ENCODE results near the gene SSPN. TPM values are rescaled to one million over a fixed set of nuclear protein-coding genes. Genes with fewer than 3 reads are reported as not detected.

SSPN gene
- total RNA-seq, 2 experiments from 2014 or later, result not detected

DNA sequence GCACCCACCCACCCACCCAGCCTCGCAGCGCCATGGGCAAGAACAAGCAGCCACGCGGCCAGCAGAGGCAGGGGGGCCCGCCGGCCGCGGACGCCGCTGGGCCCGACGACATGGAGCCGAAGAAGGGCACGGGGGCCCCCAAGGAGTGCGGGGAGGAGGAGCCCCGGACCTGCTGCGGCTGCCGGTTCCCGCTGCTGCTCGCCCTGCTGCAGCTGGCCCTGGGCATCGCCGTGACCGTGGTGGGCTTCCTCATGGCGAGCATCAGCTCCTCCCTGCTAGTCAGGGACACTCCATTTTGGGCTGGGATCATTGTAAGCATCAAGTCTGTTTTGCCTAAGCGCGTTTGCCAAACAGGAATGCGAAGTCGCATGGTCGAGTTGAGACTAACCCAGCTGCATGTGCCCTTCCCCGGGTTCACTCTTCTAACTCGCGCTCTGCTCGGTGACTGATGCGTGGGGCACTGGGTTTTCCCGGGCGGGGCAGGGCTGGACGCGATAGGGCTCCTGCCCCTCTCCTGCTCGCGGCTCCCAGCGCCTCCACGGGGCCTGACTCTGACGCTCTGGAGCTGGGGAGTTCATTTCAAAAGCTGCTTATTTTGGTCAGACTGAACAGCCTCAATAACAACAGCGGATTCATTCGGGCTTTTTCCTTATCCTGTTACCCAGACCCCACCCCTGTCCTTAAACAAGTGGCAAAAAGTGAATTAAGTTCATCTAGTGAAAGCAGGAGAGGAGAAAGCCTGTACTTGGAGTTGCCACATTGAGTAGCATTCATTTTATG, 458 bp downstream of the SSPN start:
- Mint-ChIP-seq H3K4me1 (peaks cover 10% of the 10 kb centered on the region), H3K9me3 (no peaks in the 10 kb centered on the region), H3K27ac (no peak overlapping the region), H3K36me3 (ENCODE audit: low read depth) (no peaks in the 10 kb centered on the region), H3K27me3 (peaks cover 62% of the 10 kb centered on the region), H3K4me3 (peak overlapping the region; percentile 68)
- ChIA-PET POLR2A (no interaction called here), CTCF (no interaction called here)
- DNase-seq, result no peak

DNA sequence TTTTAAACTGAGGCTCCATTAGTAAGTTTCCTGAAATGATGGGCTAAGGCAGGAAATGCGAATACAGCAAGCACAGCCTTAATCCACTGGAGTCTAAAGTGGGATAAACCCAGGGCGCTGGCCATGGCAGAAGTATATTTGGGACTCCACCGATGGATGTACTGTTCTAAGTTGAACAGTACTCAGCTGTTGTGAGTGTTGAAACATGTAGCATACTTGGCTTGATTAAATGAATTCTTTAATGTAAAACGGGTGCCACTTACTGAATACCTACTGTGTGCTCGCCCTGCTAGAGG, 996 bp downstream of the SSPN start:
- Mint-ChIP-seq H3K36me3 (ENCODE audit: low read depth) (no peaks in the 10 kb centered on the region), H3K27me3 (peaks cover 60% of the 10 kb centered on the region), H3K4me3 (no peak overlapping the region), H3K9me3 (no peaks in the 10 kb centered on the region), H3K4me1 (peaks cover 10% of the 10 kb centered on the region), H3K27ac (no peak overlapping the region)
- DNase-seq, result no peak
- POLR2A ChIA-PET, result no interaction called here
- CTCF ChIA-PET, result no interaction called here

- Mint-ChIP-seq H3K36me3 (ENCODE audit: low read depth) (no peaks in the 10 kb centered on the region), H3K9me3 (no peaks in the 10 kb centered on the region), H3K4me3 (no peak overlapping the region), H3K4me1 (peaks cover 10% of the 10 kb centered on the region), H3K27me3 (peaks cover 54% of the 10 kb centered on the region), H3K27ac (no peak overlapping the region)
- POLR2A ChIA-PET, result no interaction called here
- DNase-seq, result no peak
- CTCF ChIA-PET, result no interaction called here
Measured at GRCh38 chr12:26197832-26198231, 2.5 kb downstream of the SSPN start.

DNA sequence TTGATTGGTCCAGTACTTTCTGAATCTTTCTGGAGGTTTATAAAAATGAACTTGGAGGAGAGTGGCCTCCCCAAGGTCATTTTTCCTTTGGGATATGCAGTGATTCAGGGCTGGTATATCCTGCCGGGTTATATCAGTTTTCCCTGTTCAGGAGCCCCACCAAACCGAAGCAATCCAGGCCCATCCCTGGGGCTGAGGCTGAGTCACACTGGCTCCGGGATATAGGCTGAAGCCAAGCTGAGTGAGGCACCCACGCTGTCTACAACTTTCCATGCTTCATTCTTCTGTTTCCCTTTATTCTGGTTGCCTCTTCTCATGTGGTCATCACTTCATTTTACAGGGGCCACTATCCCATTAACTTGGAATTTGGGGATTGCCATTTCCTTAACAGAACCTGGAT, 3.4 kb downstream of the SSPN start:
- no peaks in the 10 kb centered on the region for H3K36me3 Mint-ChIP-seq (ENCODE audit: low read depth)
- DNase-seq, result no peak
- H3K27ac Mint-ChIP-seq, result no peak overlapping the region
- peaks cover 50% of the 10 kb centered on the region for H3K27me3 Mint-ChIP-seq
- no peak overlapping the region for H3K4me3 Mint-ChIP-seq
- ChIA-PET POLR2A (no interaction called here), CTCF (no interaction called here)
- H3K9me3 Mint-ChIP-seq, result no peaks in the 10 kb centered on the region
- peaks cover 10% of the 10 kb centered on the region for H3K4me1 Mint-ChIP-seq

GRCh38 chr12:26203167-26203780, 7.9 kb downstream of the SSPN start:
- Mint-ChIP-seq H3K4me3 (no peak overlapping the region), H3K27me3 (peaks cover 15% of the 10 kb centered on the region), H3K27ac (no peak overlapping the region), H3K9me3 (no peaks in the 10 kb centered on the region), H3K36me3 (ENCODE audit: low read depth) (no peaks in the 10 kb centered on the region), H3K4me1 (no peaks in the 10 kb centered on the region)
- DNase-seq, result no peak
- CTCF ChIA-PET, result no interaction called here
- POLR2A ChIA-PET, result no interaction called here

GRCh38 chr12:26204612-26205289, 9.4 kb downstream of the SSPN start:
- CTCF ChIA-PET, result no interaction called here

GRCh38 chr12:26205298-26205697, 9.9 kb downstream of the SSPN start:
- no peaks in the 10 kb centered on the region for H3K36me3 Mint-ChIP-seq (ENCODE audit: low read depth)
- no peaks in the 10 kb centered on the region for H3K4me1 Mint-ChIP-seq
- POLR2A ChIA-PET, result no interaction called here
- no peaks in the 10 kb centered on the region for H3K9me3 Mint-ChIP-seq
- CTCF ChIA-PET, result no interaction called here
- no peak for DNase-seq
- H3K27ac Mint-ChIP-seq, result no peak overlapping the region
- H3K4me3 Mint-ChIP-seq, result no peak overlapping the region
- H3K27me3 Mint-ChIP-seq, result peaks cover 19% of the 10 kb centered on the region

More at GRCh38 chr12:26204612-26205289, 9.4 kb downstream of the SSPN start:
- Mint-ChIP-seq H3K9me3 (no peaks in the 10 kb centered on the region), H3K36me3 (ENCODE audit: low read depth) (no peaks in the 10 kb centered on the region), H3K4me3 (no peak overlapping the region), H3K4me1 (no peaks in the 10 kb centered on the region), H3K27ac (no peak overlapping the region), H3K27me3 (peaks cover 16% of the 10 kb centered on the region)
- POLR2A ChIA-PET, result no interaction called here
- DNase-seq, result no peak

DNA sequence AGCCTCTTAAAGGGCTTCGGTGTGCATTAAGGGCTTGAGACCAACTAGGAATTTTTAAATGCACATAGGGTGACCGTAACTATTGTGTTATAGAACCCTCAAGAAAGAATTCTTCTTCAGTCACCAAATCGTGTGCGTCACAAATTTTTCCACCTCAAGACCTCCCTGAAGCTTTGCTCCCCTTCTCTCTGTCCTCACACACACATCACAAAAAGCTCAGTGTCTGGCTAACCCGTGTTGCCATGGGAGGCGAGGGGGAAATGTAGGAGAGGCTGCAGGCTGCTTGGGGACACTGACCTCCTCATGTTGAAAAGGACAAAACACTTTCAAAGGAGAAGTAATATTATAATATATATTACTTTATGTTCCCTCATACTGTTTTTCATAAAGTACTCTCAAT, 10.6 kb downstream of the SSPN start:
- H3K27me3 Mint-ChIP-seq, result peaks cover 19% of the 10 kb centered on the region
- CTCF ChIA-PET, result no interaction called here
- no peaks in the 10 kb centered on the region for H3K36me3 Mint-ChIP-seq (ENCODE audit: low read depth)
- no peak overlapping the region for H3K27ac Mint-ChIP-seq
- H3K4me1 Mint-ChIP-seq, result no peaks in the 10 kb centered on the region
- H3K4me3 Mint-ChIP-seq, result no peak overlapping the region
- DNase-seq, result no peak
- H3K9me3 Mint-ChIP-seq, result no peaks in the 10 kb centered on the region
- POLR2A ChIA-PET, result no interaction called here

DNA sequence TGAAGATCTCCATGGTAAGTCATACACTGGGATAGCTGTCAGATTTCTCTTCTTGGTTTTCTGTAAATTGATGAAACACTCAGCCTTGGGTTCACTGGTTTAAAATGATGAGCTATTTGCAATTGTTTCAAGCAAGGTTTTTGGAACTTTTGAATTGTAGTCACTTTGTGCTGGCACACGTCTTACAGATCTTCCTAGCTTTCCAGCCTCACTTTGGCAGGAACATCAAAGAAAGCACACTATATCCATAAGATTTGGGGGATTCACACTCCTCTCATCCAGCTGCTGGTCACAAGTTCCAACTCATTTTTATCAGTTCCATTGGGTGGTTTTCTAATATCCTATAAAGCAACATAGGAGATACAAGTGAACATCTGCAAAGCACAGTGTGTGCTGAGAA, 16.0 kb downstream of the SSPN start:
- Mint-ChIP-seq H3K4me1 (no peaks in the 10 kb centered on the region), H3K4me3 (no peak overlapping the region)

DNA sequence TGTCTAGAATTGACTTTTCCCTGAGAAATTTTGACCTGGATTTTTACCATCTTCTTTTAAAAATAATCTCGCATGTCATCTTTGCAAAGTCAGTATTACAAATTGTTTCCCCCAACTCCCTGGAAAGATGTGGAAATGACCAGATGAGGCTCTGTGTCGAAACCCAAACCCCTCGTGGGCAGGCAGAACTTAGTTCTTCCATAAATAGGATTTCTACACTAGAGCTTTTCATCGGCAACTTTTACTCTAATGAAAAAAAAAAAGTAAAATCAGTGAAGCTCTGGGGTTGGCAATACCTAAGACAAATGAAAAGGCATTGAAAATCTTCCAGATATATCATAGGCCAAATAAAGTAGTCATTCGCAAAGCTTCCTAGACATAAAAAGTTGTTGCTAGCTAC, 17.0 kb downstream of the SSPN start:
- no peak overlapping the region for H3K4me3 Mint-ChIP-seq
- H3K4me1 Mint-ChIP-seq, result no peaks in the 10 kb centered on the region
- H3K9me3 Mint-ChIP-seq, result no peaks in the 10 kb centered on the region
- no peak for DNase-seq
- peaks cover 39% of the 10 kb centered on the region for H3K27me3 Mint-ChIP-seq
- ChIA-PET POLR2A (no interaction called here), CTCF (no interaction called here)
- no peaks in the 10 kb centered on the region for H3K36me3 Mint-ChIP-seq (ENCODE audit: low read depth)
- no peak overlapping the region for H3K27ac Mint-ChIP-seq

More for the DNA sequence above, 16.0 kb downstream of the SSPN start:
- Mint-ChIP-seq H3K27ac (no peak overlapping the region), H3K27me3 (peaks cover 41% of the 10 kb centered on the region), H3K9me3 (no peaks in the 10 kb centered on the region), H3K36me3 (ENCODE audit: low read depth) (no peaks in the 10 kb centered on the region)
- no peak for DNase-seq
- ChIA-PET CTCF (no interaction called here), POLR2A (no interaction called here)

GRCh38 chr12:26212988-26213387, 17.6 kb downstream of the SSPN start:
- no peaks in the 10 kb centered on the region for H3K9me3 Mint-ChIP-seq
- CTCF ChIA-PET, result no interaction called here
- no peaks in the 10 kb centered on the region for H3K36me3 Mint-ChIP-seq (ENCODE audit: low read depth)
- H3K27me3 Mint-ChIP-seq, result peaks cover 39% of the 10 kb centered on the region
- no peaks in the 10 kb centered on the region for H3K4me1 Mint-ChIP-seq
- no peak overlapping the region for H3K27ac Mint-ChIP-seq
- POLR2A ChIA-PET, result no interaction called here
- no peak for DNase-seq
- no peak overlapping the region for H3K4me3 Mint-ChIP-seq

GRCh38 chr12:26214121-26214520, 18.7 kb downstream of the SSPN start:
- Mint-ChIP-seq H3K9me3 (no peaks in the 10 kb centered on the region), H3K27me3 (peaks cover 34% of the 10 kb centered on the region), H3K27ac (no peak overlapping the region), H3K4me3 (no peak overlapping the region), H3K4me1 (no peaks in the 10 kb centered on the region), H3K36me3 (ENCODE audit: low read depth) (no peaks in the 10 kb centered on the region)
- ChIA-PET CTCF (no interaction called here), POLR2A (no interaction called here)
- no peak for DNase-seq

GRCh38 chr12:26219736-26220135, 24.4 kb downstream of the SSPN start:
- ChIA-PET POLR2A (no interaction called here), CTCF (no interaction called here)
- H3K36me3 Mint-ChIP-seq (ENCODE audit: low read depth), result no peaks in the 10 kb centered on the region
- H3K9me3 Mint-ChIP-seq, result no peaks in the 10 kb centered on the region
- no peaks in the 10 kb centered on the region for H3K4me1 Mint-ChIP-seq
- DNase-seq, result no peak
- H3K27ac Mint-ChIP-seq, result no peak overlapping the region
- H3K4me3 Mint-ChIP-seq, result no peak overlapping the region
- peaks cover 19% of the 10 kb centered on the region for H3K27me3 Mint-ChIP-seq

GRCh38 chr12:26224657-26225056, 29.3 kb downstream of the SSPN start:
- POLR2A ChIA-PET, result no interaction called here
- peaks cover 48% of the 10 kb centered on the region for H3K27me3 Mint-ChIP-seq

More at GRCh38 chr12:26224657-26225056, 29.3 kb downstream of the SSPN start:
- Mint-ChIP-seq H3K27ac (no peak overlapping the region), H3K4me3 (no peak overlapping the region), H3K36me3 (ENCODE audit: low read depth) (no peaks in the 10 kb centered on the region), H3K9me3 (no peaks in the 10 kb centered on the region), H3K4me1 (no peaks in the 10 kb centered on the region)
- CTCF ChIA-PET, result interaction anchor here (0.6 kb wide), 1 partner anchor 69 kb away, joined by 3 read pairs; no protein-coding TSS in a partner anchor
- DNase-seq, result no peak
